ENCODE data around the gene IPO9. TPM values are rescaled to one million over a fixed set of nuclear protein-coding genes. Genes with fewer than 3 reads are reported as not detected.
"Not testable (repeated sequence)": the region's sequence is repeated elsewhere in the genome, so short reads cannot be mapped to it uniquely, and the experiment has no call there.

Gene IPO9
- total RNA-seq, 4 donors from 2014 or later: 12.9 to 25.6 (median 19.8) TPM

DNA sequence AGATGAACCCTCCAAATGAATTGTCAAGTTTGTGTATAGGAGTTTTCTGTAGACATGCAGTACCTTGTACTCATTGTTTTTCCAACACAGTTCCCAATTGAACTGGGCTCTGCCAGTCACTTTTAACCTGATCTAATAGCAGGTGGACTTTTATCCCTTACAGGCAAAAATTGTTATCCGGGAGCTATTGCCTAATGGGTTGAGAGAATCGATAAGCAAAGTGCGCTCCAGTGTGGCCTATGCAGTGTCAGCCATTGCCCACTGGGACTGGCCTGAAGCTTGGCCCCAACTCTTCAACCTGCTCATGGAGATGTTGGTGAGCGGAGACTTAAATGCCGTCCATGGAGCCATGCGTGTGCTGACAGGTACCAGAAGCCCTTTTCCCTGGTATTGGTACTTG is 19.3 kb downstream of the IPO9 start:
- no peaks in the 10 kb centered on the region for H3K9me3 ChIP-seq
- 92% methylated on average over 6 of the region's 6 CpGs for whole genome bisulfite sequencing

DNA sequence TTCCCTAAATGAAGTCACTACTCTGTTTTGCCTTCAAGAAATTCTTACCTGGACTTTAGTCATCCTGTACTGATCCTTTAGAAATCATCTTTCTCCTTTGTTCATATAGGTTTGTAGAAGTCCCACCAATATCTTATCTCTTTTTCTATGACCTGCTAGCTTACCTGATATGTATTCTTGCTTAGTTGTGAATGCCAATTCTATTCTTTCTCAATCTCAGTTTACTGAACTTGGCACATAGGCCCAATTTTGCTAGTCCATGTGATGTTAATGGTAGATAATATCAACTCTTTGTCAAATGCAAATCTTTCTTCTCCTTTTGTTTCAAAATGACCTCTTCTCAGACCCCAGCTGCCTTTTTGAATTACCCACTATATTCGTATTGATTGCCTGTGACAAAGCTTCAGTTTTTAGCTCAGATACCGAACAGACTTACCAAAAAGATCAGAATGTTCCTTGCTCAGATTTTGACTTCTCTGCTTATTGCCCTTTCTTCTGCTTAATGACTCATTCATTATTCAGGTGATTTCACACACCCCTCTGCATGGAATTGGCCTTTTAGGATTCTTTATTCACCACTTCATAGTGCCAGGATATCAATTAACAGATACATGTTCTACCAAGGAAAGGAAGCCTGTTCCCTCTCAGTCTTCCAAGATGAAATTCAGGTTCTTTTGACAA is 20.6 kb downstream of the IPO9 start:
- Histone ChIP-seq H3K4me3 (no peak overlapping the region), H3K4me1 (peaks cover 7% of the 10 kb centered on the region), H3K27me3 (no peaks in the 10 kb centered on the region), H3K36me3 (peaks cover 66% of the 10 kb centered on the region), H3K27ac (no peak overlapping the region), H3K9me3 (no peaks in the 10 kb centered on the region)
- WGBS: 80% methylated on average over 2 of the region's 2 CpGs
- no peak for TF ChIP-seq EP300 (IDR thresholded peaks at IDR 0.05)
- no peak for TF ChIP-seq POLR2AphosphoS5 (IDR thresholded peaks at IDR 0.05)
- TF ChIP-seq, protein P1, sequence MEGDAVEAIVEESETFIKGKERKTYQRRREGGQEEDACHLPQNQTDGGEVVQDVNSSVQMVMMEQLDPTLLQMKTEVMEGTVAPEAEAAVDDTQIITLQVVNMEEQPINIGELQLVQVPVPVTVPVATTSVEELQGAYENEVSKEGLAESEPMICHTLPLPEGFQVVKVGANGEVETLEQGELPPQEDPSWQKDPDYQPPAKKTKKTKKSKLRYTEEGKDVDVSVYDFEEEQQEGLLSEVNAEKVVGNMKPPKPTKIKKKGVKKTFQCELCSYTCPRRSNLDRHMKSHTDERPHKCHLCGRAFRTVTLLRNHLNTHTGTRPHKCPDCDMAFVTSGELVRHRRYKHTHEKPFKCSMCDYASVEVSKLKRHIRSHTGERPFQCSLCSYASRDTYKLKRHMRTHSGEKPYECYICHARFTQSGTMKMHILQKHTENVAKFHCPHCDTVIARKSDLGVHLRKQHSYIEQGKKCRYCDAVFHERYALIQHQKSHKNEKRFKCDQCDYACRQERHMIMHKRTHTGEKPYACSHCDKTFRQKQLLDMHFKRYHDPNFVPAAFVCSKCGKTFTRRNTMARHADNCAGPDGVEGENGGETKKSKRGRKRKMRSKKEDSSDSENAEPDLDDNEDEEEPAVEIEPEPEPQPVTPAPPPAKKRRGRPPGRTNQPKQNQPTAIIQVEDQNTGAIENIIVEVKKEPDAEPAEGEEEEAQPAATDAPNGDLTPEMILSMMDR (IDR thresholded peaks at IDR 0.05): no peak
- TF ChIP-seq POLR2A (IDR thresholded peaks at IDR 0.05): no peak
- no peak for DNase-seq (ENCODE audit: low spot score in 2 of 2)

More for the DNA sequence above, 19.3 kb downstream of the IPO9 start:
- DNase-seq (ENCODE audit: low spot score in 2 of 2): no peak
- H3K27ac ChIP-seq: no peak overlapping the region
- H3K36me3 ChIP-seq: peaks cover 53% of the 10 kb centered on the region
- peaks cover 7% of the 10 kb centered on the region for H3K4me1 ChIP-seq
- TF ChIP-seq POLR2AphosphoS5 (IDR thresholded peaks at IDR 0.05): no peak
- TF ChIP-seq POLR2A (IDR thresholded peaks at IDR 0.05): no peak
- TF ChIP-seq, protein P1 (IDR thresholded peaks at IDR 0.05): no peak
- no peak for TF ChIP-seq EP300 (IDR thresholded peaks at IDR 0.05)
- no peak overlapping the region for H3K4me3 ChIP-seq
- H3K27me3 ChIP-seq: no peaks in the 10 kb centered on the region

DNA sequence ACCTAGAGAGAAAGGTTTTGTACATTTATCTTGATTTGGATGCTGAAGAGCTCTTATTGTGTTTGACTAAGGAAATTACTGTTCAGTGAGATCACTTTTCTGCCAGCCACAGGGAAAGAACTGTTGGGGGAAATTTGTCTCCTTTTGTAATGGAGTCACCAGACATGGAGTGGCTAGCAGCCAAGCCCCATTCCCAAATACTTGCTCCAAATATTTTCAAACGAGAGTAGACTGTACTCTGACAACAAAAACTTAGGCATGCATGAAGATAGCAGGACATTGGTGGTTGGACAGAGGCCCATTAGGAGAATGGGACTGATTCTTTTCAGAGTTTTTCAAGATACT is 21.1 kb downstream of the IPO9 start:
- TF ChIP-seq, protein P1 (IDR thresholded peaks at IDR 0.05): no peak
- H3K27me3 ChIP-seq: no peaks in the 10 kb centered on the region
- 42% methylated on average over 1 of the region's 1 CpG for WGBS
- DNase-seq (ENCODE audit: low spot score in 2 of 2): no peak
- H3K4me1 ChIP-seq: peaks cover 7% of the 10 kb centered on the region
- no peak overlapping the region for H3K4me3 ChIP-seq
- H3K27ac ChIP-seq: no peak overlapping the region
- no peaks in the 10 kb centered on the region for H3K9me3 ChIP-seq
- peaks cover 71% of the 10 kb centered on the region for H3K36me3 ChIP-seq

DNA sequence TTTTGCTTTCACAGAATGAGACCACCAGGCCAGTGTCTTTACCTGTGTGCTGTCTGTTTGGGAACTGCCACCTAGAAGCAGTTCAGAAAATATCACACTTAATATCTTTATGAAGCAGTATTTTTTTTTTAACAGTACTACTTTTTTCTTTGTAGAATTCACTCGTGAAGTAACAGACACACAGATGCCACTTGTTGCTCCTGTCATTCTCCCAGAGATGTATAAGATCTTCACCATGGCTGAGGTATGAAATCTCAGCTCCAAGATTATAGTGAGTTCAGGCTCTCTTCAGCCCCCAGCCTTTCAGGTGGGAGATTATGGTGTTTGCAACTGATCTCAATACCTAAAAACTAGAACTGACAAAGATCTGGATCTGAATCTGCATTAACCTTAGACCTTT is 23.0 kb downstream of the IPO9 start:
- DNase-seq (ENCODE audit: low spot score in 2 of 2): no peak
- TF ChIP-seq POLR2A (IDR thresholded peaks at IDR 0.05): no peak
- TF ChIP-seq, protein P1 (IDR thresholded peaks at IDR 0.05): no peak
- no peak for TF ChIP-seq EP300 (IDR thresholded peaks at IDR 0.05)
- TF ChIP-seq POLR2AphosphoS5 (IDR thresholded peaks at IDR 0.05): no peak
- 97% methylated on average over 1 of the region's 1 CpG for WGBS
- H3K4me3 ChIP-seq: no peak overlapping the region
- no peak overlapping the region for H3K27ac ChIP-seq
- peaks cover 6% of the 10 kb centered on the region for H3K4me1 ChIP-seq
- no peaks in the 10 kb centered on the region for H3K27me3 ChIP-seq
- no peaks in the 10 kb centered on the region for H3K9me3 ChIP-seq
- H3K36me3 ChIP-seq: peaks cover 90% of the 10 kb centered on the region

DNA sequence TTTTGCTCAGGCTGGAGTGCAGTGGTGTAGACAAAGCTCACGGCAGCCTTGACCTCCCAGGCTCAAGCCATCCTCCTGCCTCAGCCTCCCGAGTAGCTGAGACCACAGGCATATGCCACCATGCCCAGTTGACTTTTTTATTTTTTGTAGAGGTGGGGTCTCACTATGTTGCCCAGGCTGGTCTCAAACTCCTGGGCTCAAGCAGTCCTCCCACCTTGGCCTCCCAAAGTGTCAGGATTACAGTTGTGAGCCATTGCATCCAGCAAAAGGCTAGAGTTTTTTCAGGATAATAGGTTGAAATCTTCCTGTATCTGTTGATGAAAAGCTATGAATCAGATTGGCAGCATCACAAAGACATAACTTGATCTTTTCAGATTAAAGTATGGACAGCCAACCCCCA is 27.8 kb downstream of the IPO9 start:
- 100% methylated on average over 2 of the region's 2 CpGs for WGBS
- H3K4me3 ChIP-seq; H3K4me1 ChIP-seq; H3K27ac ChIP-seq; DNase-seq (ENCODE audit: low spot score in 2 of 2); H3K27me3 ChIP-seq; H3K9me3 ChIP-seq: not testable (repeated sequence)
- peaks cover 87% of the 10 kb centered on the region for H3K36me3 ChIP-seq

DNA sequence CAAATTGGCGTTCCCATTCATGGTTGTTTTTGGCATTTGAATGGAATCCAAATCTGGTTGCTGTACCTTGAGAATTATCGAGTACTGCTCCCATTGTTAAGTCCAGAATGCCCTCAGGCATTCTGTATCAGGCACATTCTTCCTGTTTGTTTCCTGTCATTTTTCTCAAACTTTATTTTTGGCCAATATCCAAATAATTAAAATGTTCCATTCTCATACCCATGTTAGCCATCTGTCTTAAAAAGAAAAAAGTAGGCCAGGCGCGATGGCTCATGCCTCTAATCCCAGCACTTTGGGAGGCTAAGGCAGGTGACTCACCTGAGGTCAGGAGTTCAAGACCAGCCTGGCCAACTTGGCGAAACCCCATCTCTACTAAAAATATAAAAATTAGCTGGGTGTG is 30.5 kb downstream of the IPO9 start:
- WGBS: 72% methylated on average over 5 of the region's 5 CpGs
- H3K4me3 ChIP-seq: no peak overlapping the region
- no peak for TF ChIP-seq EP300 (IDR thresholded peaks at IDR 0.05)
- TF ChIP-seq, protein P1 (IDR thresholded peaks at IDR 0.05): no peak
- TF ChIP-seq POLR2A (IDR thresholded peaks at IDR 0.05): no peak
- TF ChIP-seq POLR2AphosphoS5 (IDR thresholded peaks at IDR 0.05): no peak
- DNase-seq (ENCODE audit: low spot score in 2 of 2): no peak
- H3K4me1 ChIP-seq: no peaks in the 10 kb centered on the region
- H3K36me3 ChIP-seq: peaks cover 78% of the 10 kb centered on the region
- no peaks in the 10 kb centered on the region for H3K9me3 ChIP-seq
- H3K27me3 ChIP-seq: no peaks in the 10 kb centered on the region
- H3K27ac ChIP-seq: no peak overlapping the region
